ENCODE data around the gene HNMT.
A peak's percentile ranks its signal among the peaks of the same experiment; 100 is the strongest.
"Not testable (repeated sequence)": the region's sequence is repeated elsewhere in the genome, so short reads cannot be mapped to it uniquely, and the experiment has no call there.

Gene HNMT

DNA sequence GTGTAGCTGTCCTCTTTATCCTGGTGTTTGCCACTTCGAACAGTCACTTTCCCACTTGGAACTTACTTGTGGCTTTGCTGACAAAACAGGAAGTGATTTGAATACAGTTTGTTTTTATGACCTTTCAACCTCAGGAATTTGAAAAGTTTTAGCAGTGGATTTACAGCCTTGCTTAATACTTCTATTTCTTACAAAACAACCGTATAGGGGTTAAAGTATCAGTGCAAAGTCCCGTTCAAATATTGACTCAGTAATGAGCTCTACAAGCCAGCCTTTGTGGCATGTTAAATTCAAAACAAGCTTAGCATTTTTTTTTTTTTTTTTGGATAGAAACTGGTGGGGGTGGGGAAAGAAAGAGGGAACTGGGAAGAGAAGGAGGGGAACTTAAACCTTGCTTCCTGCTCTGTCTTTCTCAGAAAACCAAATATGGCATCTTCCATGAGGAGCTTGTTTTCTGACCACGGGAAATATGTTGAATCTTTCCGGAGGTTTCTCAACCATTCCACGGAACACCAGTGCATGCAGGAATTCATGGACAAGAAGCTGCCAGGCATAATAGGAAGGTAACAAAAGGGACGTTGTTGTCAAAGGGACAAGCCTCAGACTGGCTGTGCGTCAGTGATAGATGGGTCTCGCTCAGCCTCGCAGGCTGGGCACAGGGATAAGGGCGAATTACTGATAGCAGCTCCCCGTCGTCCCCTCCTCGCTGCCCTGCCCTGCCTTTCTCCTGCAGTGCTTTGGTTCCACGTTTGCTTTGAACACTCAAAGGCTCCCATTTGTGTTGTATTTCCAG, at the start of gene HNMT:
TSS of gene HNMT (plus strand) at position 408 of the 793 bp plus-strand sequence. CDS start at position 427, 19 bp downstream.
- H3K4me3 ChIP-seq (ENCODE audit: low read length) = peak within 1 kb of the TSS; percentile 67
- peak; percentile 88 for DNase-seq (ENCODE audit: low read depth)
- TF ChIP-seq CTCF (conservative IDR thresholded peaks at IDR 0.05; ENCODE audit: low read length) = no peak

- no peak overlapping the region for H3K4me3 ChIP-seq (ENCODE audit: low read length)
- TF ChIP-seq CTCF (conservative IDR thresholded peaks at IDR 0.05; ENCODE audit: low read length) = no peak
- no peak for DNase-seq (ENCODE audit: low read depth)
Measured at GRCh38 chr2:137921105-137921880, 43.0 kb upstream of the HNMT start.

DNA sequence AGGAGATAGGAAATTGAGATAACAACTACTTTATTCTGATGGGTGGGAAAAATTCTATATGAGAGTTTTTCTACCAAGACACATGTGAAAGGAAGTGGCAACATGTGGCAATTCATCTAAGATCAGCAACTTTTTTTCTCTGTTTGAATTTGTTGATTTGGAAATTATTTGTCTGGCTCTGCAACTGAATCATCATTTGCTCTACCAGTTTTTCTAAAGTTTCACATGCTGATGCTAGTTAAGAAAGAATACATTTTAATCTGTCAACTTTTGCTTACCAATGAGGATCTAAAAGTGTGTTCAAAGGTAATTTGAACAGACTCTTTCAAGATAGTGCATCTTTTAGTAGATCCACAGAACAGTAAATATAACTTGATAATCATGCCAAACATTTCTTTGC, 42.1 kb upstream of the HNMT start:
- DNase-seq (ENCODE audit: low read depth); H3K4me3 ChIP-seq (ENCODE audit: low read length): not testable (repeated sequence)

- DNase-seq (ENCODE audit: low read depth) = peak; percentile 12
- no peak for TF ChIP-seq CTCF (conservative IDR thresholded peaks at IDR 0.05; ENCODE audit: low read length)
Measured at GRCh38 chr2:137924019-137924418, 40.3 kb upstream of the HNMT start.

DNA sequence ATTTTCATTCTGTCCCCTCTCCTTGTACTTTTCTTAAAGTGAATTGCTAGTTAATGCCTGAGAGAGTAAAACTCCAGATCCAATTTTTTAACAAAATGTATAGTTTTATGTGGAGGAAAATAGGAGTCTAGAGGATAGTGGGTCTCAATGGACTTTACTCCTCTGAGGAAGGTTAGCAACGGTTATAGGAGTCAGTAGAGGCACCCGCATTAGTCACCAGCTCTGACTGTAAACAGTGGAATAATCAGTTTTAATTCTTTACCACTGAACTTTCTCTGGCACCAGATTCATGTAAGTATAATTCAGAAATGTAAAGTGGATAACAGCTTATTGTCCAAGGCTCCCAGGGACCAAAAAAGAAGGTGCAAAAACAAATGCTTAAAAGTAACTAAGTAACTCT, 38.7 kb upstream of the HNMT start:
- TF ChIP-seq CTCF (conservative IDR thresholded peaks at IDR 0.05; ENCODE audit: low read length) = no peak
- DNase-seq (ENCODE audit: low read depth) = no peak
- H3K4me3 ChIP-seq (ENCODE audit: low read length) = no peak overlapping the region

More at GRCh38 chr2:137924019-137924418, 40.3 kb upstream of the HNMT start:
- no peak overlapping the region; the same call in 1 of the 2 replicates for H3K4me3 ChIP-seq (ENCODE audit: low read length)

- no peak for TF ChIP-seq CTCF (conservative IDR thresholded peaks at IDR 0.05; ENCODE audit: low read length)
- no peak overlapping the region for H3K4me3 ChIP-seq (ENCODE audit: low read length)
- DNase-seq (ENCODE audit: low read depth) = no peak
Measured at GRCh38 chr2:137927846-137928245, 36.4 kb upstream of the HNMT start.

DNA sequence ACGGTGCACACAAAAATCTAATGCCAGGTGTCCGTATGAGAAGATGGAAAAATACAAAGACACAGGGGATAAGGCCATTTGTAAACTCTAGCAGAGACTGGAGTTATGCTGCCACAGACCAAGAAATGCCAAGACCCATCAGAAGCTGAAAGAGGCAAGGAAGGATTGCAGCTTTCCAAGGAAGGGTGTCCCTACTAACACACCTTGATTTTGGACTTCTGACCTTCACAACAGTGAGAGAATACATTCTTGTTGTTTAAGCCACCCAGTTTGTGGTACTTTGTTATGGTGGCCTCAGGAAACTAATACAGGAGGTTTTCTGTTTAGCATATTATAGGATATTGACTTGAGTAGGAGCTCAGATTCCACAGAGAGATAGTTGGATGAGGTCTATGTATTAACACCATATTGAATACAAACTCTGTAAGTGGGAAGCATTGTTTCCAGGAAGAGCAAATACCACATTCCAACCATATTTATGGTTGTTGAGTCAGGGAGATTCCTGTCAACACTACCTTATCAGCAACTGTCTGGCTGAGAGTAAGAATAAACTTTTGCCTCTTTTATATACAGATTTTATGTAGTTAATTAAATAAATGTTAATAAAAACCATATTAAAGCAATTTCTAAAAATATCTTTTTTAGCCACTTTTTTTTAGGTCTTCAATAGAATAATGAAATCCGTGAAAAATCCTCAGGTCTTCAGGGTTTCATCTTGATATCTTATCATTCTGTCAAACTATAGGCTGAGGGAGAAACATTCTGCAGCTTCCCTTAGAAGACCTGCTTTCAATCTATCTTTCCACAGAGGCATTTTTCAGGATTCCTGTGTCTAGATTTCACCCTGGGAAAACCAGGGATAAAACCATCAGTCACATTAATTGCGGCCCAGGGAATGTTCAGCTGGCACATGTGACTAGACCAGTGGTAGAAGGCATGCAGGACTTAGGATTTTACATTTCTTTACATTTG, 35.4 kb upstream of the HNMT start:
- TF ChIP-seq CTCF (conservative IDR thresholded peaks at IDR 0.05; ENCODE audit: low read length) = no peak
- no peak overlapping the region for H3K4me3 ChIP-seq (ENCODE audit: low read length)
- peak; percentile 80 for DNase-seq (ENCODE audit: low read depth)
